ENCODE data around the gene ZNF622. TPM values are rescaled to one million over a fixed set of nuclear protein-coding genes. Genes with fewer than 3 reads are reported as not detected.

ZNF622 gene
- total RNA-seq, 1 donor from 2014 or later: 24.3 TPM

DNA sequence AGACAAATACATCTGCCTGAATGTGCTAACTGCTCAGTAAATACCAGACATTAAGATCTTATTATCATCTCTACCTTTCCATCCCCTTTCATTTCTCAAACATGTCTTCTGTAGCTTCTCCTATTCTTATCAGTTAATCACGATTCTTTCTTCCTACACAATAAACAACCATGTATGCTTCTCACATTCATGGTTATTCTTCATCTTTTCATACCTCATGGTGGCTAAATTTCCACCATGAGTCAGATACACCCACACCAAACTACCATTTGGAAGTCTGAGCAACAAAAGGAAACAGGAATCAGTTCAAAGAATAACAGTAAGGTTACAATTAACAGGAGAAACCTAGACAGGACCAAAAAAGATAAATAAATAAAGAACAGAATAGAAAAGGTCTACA, 7.7 kb downstream of the ZNF622 start:
- TF ChIP-seq, protein P1, sequence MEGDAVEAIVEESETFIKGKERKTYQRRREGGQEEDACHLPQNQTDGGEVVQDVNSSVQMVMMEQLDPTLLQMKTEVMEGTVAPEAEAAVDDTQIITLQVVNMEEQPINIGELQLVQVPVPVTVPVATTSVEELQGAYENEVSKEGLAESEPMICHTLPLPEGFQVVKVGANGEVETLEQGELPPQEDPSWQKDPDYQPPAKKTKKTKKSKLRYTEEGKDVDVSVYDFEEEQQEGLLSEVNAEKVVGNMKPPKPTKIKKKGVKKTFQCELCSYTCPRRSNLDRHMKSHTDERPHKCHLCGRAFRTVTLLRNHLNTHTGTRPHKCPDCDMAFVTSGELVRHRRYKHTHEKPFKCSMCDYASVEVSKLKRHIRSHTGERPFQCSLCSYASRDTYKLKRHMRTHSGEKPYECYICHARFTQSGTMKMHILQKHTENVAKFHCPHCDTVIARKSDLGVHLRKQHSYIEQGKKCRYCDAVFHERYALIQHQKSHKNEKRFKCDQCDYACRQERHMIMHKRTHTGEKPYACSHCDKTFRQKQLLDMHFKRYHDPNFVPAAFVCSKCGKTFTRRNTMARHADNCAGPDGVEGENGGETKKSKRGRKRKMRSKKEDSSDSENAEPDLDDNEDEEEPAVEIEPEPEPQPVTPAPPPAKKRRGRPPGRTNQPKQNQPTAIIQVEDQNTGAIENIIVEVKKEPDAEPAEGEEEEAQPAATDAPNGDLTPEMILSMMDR (conservative IDR thresholded peaks at IDR 0.05): no peak
- H3K27me3 Mint-ChIP-seq: no peaks in the 10 kb centered on the region
- H3K9me3 Mint-ChIP-seq: no peaks in the 10 kb centered on the region
- H3K27ac Mint-ChIP-seq: no peak overlapping the region
- peaks cover 25% of the 10 kb centered on the region for H3K36me3 Mint-ChIP-seq
- peaks cover 15% of the 10 kb centered on the region for H3K4me1 Mint-ChIP-seq (ENCODE audit: unreplicated experiment)
- no peak overlapping the region for H3K4me3 Mint-ChIP-seq
- no peak for DNase-seq (ENCODE audit: extremely low spot score, unreplicated experiment)

DNA sequence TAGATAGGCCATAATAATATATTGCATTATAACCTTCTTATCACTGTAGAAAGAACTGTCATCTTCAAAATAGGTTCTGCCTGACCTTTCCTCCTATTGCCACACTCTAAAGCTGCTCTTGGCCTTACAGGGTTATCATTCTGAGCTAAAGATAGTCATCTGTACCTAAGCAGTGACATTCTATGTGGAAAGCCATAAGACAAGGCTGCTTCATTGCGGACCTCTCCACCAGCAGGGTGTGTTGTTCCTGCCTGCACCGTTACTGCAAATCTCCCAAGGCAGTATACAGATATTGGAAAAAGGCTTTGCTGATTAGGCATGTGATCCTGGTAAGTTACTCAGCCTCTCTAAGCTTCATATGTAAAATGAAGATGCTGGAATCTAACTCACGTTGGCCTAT, 8.1 kb downstream of the ZNF622 start:
- no peak overlapping the region for H3K4me3 Mint-ChIP-seq
- no peak overlapping the region for H3K27ac Mint-ChIP-seq
- no peaks in the 10 kb centered on the region for H3K27me3 Mint-ChIP-seq
- no peaks in the 10 kb centered on the region for H3K9me3 Mint-ChIP-seq
- peaks cover 15% of the 10 kb centered on the region for H3K4me1 Mint-ChIP-seq (ENCODE audit: unreplicated experiment)
- DNase-seq (ENCODE audit: extremely low spot score, unreplicated experiment): no peak
- peaks cover 24% of the 10 kb centered on the region for H3K36me3 Mint-ChIP-seq
- TF ChIP-seq, protein P1 (conservative IDR thresholded peaks at IDR 0.05): no peak

DNA sequence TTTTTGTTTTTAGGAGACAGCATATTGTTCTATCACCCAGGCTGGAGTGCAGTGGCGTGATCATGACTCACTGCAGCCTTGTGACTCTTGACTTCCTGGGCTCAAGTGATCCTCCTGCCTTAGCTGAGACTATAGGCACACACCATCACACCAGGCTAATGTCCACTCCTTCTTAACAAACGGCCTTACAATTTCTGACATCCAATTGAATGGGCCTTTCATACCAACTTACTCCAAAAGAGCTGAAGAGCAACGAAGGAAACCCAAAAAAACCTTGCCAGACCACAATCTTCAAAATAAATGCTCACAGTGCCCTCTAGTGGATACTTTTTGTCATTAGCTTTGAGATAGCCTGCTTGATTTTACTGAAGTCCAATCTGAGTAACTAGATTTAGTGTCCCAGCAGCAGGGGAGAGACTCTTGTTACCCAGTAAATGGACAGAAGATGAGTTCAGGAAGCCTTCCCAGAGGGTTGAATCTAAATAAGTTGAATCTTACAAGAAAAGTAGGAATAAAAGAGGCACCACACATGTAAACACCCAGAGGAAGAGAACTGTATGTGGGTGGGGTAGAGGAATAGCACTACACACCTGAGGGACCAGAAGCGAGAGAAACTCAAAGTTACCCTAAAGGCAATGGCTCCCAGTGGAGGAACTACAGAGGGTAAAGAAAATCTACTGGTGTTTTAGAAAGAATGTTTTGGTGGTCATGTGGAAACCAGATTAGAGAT, 9.3 kb downstream of the ZNF622 start:
- H3K4me3 Mint-ChIP-seq: no peak overlapping the region
- TF ChIP-seq, protein P1 (conservative IDR thresholded peaks at IDR 0.05): peak; percentile 87
- no peak for DNase-seq (ENCODE audit: extremely low spot score, unreplicated experiment)
- peaks cover 7% of the 10 kb centered on the region for H3K4me1 Mint-ChIP-seq (ENCODE audit: unreplicated experiment)
- no peak overlapping the region for H3K27ac Mint-ChIP-seq
- H3K27me3 Mint-ChIP-seq: no peaks in the 10 kb centered on the region
- H3K36me3 Mint-ChIP-seq: peaks cover 16% of the 10 kb centered on the region
- no peaks in the 10 kb centered on the region for H3K9me3 Mint-ChIP-seq

DNA sequence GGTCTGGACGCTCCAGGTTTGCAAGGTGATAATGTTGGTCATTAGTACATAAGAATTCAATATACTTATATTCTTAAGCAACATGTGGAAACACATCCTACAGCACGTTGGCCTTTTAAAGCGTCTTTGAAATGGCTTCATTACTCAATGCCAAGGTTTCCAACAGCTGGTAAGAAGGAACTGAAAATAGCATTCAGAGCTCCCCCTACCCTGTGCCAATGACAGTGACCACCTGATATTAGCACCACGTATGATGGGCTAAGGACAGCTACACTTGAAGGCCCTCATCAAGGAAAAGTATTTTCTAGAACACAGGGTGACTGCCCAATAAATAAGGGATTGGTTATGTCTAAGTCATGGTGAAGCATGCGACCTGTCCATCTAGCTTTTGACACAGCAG, 9.9 kb downstream of the ZNF622 start:
- no peaks in the 10 kb centered on the region for H3K27me3 Mint-ChIP-seq
- H3K4me3 Mint-ChIP-seq: no peak overlapping the region
- H3K36me3 Mint-ChIP-seq: peaks cover 17% of the 10 kb centered on the region
- no peak for DNase-seq (ENCODE audit: extremely low spot score, unreplicated experiment)
- H3K9me3 Mint-ChIP-seq: no peaks in the 10 kb centered on the region
- TF ChIP-seq, protein P1 (conservative IDR thresholded peaks at IDR 0.05): no peak
- no peak overlapping the region for H3K27ac Mint-ChIP-seq
- peaks cover 6% of the 10 kb centered on the region for H3K4me1 Mint-ChIP-seq (ENCODE audit: unreplicated experiment)

DNA sequence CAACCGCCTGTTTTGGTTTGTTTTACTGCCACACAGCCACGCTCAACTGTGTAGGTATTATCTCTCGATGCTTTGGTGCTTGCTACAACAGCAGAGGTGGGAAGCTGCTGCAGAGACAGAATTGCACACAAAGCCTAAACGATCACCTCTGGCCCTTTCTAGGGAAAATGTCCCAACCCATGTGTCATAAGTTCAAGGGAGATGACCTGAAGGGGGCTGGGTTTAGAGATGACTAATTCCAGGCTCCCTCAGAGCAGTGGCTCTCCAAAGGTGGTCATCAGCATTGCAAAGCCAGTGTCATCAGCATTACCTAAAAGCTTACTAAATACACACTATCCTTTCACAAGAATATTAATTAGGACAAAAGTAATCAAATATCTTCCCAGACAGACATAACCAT, 10.9 kb downstream of the ZNF622 start:
- Mint-ChIP-seq H3K27me3 (no peaks in the 10 kb centered on the region), H3K4me3 (no peak overlapping the region), H3K4me1 (ENCODE audit: unreplicated experiment) (peaks cover 6% of the 10 kb centered on the region), H3K9me3 (no peaks in the 10 kb centered on the region), H3K36me3 (peaks cover 20% of the 10 kb centered on the region), H3K27ac (no peak overlapping the region)
- DNase-seq (ENCODE audit: extremely low spot score, unreplicated experiment): no peak
- TF ChIP-seq, protein P1 (conservative IDR thresholded peaks at IDR 0.05): no peak

Measured in type B pancreatic cell (in vitro differentiated cells).